Fibroblast of the aortic adventitia (primary cell): Measurements from ENCODE around the gene CR2. TPM values are rescaled to one million over a fixed set of nuclear protein-coding genes. Genes with fewer than 3 reads are reported as not detected.
"Not testable (repeated sequence)": the region's sequence is repeated elsewhere in the genome, so short reads cannot be mapped to it uniquely, and the experiment has no call there.

Experiments
- DNase-seq: peaks from one replicate; pipeline ENCODE4 v3.0.0-alpha.2; 2010; ENCODE audit warnings: low read depth
- H3K4me3 ChIP-seq: 2 replicates; pipeline ENCODE4 v1.5.1; 2011; ENCODE audit warnings: low read depth, mild to moderate bottlenecking, control low read depth, low read length, moderate library complexity
- total RNA-seq: library from RNA; depleted of rRNA; stranded (reverse); fragments of >200 nt; gene quantifications from 2 replicates; pipeline ENCODE4 v1.2.3, GENCODE V29; 2012; ENCODE audit warnings: low replicate concordance
- TF ChIP-seq, protein P1 (sequence below): IDR thresholded peaks from 2 replicates; pipeline ENCODE4 v1.5.1; 2011; ENCODE audit warnings: mild to moderate bottlenecking, low read length, control low read depth, inconsistent platforms; ENCODE audit not compliant: insufficient read depth

The CR2 gene
- total RNA-seq, 1 donor: not detected

DNA sequence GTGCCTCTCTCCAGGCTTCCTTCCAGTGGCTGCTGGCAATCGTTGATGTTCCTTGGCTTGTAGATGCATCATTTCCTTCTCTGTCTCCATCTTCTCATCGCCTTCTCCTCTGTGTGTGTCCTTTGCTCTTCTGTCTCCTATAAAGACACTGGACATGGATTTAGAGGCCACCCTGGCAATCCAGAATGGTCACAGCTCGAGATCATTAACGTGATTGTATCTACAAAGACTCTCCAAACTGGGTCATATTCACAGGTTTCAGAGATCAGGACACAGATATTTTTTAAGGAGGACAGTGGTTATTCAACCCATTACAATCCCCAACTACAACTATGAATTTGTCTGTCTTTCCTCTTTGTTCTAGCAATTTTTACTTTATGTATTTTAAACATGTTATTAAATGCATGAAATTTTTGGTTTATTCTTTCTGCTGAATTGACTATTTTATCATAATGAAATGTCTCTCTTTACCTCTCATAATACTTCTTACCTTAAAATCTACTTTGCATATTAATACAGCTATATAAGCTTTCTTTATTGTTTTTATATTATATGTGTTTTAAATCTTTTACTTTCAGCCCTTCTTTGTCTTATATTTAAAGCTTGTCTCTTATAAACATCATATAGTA is 64.6 kb downstream of the CR2 start:
- H3K4me3 ChIP-seq: no peak overlapping the region
- no peak for DNase-seq
- TF ChIP-seq, protein P1, sequence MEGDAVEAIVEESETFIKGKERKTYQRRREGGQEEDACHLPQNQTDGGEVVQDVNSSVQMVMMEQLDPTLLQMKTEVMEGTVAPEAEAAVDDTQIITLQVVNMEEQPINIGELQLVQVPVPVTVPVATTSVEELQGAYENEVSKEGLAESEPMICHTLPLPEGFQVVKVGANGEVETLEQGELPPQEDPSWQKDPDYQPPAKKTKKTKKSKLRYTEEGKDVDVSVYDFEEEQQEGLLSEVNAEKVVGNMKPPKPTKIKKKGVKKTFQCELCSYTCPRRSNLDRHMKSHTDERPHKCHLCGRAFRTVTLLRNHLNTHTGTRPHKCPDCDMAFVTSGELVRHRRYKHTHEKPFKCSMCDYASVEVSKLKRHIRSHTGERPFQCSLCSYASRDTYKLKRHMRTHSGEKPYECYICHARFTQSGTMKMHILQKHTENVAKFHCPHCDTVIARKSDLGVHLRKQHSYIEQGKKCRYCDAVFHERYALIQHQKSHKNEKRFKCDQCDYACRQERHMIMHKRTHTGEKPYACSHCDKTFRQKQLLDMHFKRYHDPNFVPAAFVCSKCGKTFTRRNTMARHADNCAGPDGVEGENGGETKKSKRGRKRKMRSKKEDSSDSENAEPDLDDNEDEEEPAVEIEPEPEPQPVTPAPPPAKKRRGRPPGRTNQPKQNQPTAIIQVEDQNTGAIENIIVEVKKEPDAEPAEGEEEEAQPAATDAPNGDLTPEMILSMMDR: no peak

DNA sequence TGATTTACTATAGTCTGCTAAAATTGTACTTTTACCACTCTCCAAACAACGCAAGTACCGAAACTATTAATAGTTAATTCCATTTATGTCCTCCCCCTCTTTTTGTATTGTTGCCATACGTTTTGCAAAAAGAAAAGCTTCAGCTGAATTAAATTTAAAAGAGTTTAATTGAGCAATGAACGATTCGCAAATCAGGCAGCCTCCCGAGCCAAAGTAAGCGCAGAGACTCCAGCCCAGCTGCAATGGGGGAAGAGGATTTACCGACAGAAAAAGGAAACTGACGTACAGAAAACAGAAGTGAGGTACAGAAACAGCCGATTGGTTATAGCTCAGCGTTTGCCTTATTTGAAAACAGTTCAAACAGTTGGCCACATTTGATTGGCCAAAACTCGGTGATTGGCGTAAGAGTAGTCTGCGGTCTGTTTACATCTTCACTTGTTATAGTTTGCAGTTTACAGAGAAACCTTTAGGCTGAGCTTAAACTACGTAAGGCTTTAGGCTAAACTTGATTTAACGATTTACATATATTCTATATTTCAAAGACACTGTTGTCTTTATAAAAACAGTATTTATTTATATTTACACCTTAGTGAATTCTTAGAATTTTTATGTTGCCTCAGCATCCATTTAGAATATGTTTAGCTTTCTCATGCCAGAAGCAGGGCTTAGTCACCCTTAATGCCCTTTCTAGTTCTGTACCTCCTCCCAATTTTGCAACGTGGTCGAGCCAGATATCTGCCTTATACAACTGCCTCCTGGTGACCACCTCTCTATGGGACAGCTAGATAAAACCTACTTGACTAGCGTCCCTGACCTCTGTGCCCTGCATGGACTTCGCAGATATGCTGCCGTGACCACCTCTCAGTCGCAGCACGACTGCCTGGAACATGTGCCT is 65.6 kb downstream of the CR2 start:
- TF ChIP-seq, protein P1: no peak
- no peak overlapping the region for H3K4me3 ChIP-seq
- DNase-seq: no peak

DNA sequence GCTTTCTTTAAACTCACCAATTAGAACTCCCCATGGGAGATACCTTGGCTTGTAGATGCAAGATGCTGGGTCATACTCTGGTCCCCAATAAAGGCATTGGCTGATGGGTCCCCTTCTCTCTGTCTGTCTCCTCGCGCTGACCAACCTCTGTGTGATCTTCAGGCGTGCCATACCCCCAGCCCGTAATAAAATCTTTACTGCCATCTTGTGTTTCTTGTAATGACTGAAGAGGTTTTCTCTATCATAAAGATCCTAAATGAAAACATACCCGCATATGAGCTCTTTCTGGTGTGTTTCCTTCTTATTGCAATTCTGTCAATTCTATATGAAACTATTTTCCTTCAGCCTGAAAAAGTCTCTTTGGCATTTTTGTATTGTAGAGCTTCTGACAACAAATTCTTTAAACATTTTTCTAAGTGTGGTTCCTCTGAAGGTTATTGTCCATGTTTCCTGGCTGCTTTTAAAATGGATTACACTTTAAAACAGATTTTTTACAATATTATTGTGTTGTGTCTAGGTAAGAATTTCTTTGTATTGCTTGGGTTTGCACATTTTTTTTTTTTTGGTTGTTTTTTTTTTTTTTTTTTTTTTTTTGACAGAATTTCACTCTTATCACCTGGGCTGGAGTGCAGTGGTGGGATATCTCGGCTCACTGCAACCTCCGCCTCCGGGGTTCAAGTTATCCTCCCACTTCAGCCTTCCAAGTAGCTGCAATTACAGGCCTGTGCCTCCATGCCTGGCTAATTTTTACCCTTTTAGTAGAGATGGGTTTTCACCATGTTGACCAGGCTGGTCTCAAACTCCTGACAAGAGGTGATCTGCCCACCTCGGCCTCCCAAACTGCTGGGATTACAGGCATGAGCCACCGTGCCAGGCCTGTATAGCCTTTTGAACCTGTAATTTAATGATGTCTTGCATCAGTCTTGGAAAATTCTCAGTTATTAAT is 66.5 kb downstream of the CR2 start:
- not testable (repeated sequence) for H3K4me3 ChIP-seq, DNase-seq

DNA sequence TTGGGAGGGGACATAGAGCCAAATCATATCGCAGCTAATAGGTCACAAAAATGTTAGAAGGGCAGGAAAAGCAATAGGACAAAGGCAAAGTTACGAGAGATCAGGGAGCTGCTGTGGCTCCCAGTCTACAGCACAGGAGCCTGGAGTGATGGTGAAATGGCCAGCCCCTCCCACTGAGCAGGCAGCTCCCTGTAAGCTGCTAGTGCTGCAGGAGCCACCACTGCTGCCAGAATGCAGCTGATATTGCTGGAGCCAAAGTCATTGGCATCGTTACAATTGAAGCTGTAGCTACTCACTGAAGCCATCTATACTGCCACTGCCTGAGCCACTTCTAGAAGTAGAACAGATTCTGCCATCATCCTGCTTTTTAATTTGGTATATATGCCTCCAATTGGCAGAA is 71.1 kb downstream of the CR2 start:
- DNase-seq, H3K4me3 ChIP-seq: not testable (repeated sequence)

DNA sequence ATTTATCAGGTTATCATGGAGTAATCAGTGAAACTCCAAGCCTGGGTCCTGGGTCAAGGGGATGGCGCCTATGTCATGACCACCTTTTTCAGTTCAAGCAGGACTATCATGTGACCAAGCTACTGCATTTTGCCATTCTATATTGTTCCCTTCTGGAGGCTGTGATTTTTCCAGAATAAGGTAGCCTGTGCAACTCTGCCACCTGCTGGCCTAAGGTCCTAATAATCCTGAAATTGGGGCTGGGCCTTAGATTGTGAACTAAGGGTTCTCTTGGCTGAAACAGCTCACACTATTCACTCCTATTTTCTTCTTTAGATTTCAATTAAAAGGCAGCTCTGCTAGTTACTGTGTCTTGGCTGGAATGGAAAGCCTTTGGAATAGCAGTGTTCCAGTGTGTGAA is 74.3 kb downstream of the CR2 start:
- not testable (repeated sequence) for H3K4me3 ChIP-seq, DNase-seq

DNA sequence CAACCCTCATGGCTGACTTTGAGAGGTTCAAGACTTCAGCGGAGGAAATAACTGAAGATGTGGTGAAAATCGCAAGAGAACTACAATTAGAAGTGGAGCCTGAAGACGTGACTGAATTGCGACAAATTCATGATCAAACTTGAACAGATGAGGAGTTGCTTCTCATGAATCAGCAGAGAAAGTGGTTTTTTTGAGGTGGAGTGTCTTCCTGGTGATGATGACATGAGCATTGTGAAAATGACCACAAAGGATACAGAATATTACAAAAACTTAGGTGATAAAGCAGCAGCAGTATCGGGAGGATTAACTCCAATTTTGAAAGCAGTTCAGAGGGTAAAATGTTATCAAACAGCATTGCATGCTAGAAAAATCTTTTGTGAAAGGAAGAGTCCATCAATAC is 82.1 kb downstream of the CR2 start:
- DNase-seq, H3K4me3 ChIP-seq: not testable (repeated sequence)

Other genes with a start within 250 kb of the CR2 start
- gene CD55, start 132.7 kb upstream of the CR2 start, total RNA-seq: 25.5 and 34.0 TPM in 2 replicates
- not detected in 2 replicates for gene CR1, start 41.8 kb downstream of the CR2 start, total RNA-seq
- gene CR1L, start 190.8 kb downstream of the CR2 start, total RNA-seq: not detected in 2 replicates